Activated CD4-positive, CD25-positive, alpha-beta regulatory T cell treated with anti-CD3 and anti-CD28 coated beads, Interleukin-2, amount 50 U/mL, for 24 hours (primary cell): ENCODE measurements around the gene ZNF618.

Experiments
- ATAC-seq, 2 donors: fragments of 150-1000 bp; cut with Tn5 transposase; one replicate each; pipeline ENCODE4 v1.10.0; 2021; ENCODE audit warnings: mild to moderate bottlenecking in 1 of 2, moderate library complexity in 1 of 2

ZNF618 gene

DNA sequence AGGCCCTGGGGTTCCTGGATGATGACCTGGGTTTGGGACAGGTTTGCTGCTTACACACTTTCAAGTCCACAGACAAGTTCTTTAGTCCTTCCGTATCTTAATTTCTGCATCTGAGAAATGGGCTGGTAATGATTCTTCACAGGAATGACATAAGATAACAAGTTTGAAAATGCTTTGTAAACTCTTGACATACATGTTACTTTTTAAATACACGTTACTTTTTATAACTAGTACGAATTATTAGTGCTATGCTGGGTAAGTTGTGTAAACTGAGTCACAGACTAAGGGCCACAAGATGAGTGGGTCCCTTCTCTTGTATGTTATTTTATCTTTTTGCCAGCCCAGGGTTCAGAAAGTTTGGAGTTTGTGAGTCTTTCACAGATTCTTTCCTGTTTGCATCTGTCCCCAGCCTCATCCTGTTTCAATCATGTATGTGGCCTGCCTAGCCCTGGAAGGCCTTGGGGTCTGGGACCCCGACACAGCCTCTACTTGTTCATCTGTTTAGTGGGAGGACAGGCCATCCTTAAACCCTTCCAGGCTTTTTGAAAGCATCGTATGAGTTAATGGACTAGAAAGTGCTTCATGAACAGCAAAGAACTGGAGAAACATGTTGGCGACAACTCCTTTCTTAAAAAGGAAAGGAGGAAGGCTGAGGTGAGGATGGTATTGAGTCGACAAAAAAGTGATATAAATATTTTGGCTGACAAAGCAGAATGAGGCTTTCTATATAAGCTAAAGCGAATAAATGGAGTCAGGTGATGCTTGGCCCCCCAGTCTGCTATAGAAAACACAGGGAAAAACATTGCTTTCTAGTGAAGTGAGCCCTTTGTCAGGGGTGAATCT lies 9.3 kb downstream of the ZNF618 start:
- ATAC-seq: no peak

DNA sequence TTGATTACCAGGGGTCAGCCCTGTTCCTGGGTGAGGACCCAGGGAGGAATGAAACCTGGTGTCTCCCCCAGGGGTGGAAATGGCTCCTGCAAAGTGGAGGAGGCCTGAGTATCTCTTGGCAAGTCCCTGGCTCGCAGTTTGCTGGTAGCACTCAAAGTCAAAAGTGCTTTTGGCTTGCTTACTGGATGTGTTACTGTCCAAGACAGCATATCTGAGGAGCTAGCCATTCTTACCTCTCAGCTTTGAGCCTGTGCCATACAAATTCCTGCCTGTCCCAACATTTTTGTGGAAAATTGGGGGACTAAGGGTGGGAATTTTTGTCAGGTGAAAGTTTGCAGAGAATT lies 9.9 kb downstream of the ZNF618 start:
- no peak for ATAC-seq

DNA sequence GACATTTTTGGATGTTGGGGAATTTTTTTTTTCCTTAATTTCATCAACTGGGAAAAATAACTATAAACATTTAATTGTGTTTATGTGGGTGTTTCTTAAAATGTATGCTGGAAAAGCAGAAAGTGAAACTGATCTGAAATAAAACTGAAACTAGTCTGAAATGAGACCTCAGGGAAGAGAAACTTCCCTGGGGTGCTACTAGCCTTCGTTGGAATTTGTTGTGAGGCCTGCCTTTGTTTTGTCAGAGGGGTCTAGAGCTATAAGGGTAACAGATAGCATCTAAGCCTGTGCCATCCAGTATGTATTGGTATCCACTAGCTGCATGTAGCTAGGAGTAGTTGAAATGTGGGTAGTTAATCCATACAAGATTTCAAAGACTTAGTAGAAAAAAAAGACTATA lies 10.4 kb downstream of the ZNF618 start:
- ATAC-seq: no peak

DNA sequence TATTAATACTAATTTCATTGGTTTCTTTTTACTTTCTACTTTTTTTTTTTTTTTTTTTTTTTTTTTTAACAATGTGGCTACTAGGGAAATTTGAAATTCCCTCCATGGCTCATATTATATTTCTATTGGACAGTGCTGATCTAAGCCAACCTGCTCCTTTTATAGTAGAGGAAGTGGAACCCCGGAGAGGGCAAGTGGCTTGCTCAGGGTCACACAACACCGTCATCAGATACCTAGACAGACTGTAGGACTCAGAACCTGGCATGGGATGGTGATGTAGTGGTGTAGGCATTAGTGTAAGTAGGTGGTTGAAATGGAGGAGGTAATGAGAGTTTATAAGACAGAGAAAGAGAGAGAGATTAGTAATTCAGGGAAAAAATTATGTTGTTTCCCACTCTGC lies 10.8 kb downstream of the ZNF618 start:
- ATAC-seq: no peak

DNA sequence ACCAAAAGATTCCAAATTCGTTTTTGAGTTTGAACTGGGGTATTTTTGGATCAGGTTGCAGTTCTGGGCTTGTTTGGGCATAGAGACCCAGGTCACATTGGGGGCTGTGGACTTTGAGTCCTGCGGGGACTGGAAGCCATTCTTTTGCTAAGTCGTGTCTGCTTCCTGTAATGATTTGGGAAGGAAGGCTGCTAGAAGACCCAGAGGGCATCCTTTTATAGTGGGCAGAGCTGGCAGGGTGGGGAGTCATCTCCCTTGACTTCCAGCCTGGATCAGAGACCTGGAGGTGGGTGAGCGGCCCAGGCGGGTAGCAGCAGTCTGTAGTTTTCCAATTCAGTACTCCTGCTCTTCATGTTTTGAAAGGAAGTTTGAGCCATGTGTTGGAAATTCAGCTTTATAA lies 11.3 kb downstream of the ZNF618 start:
- ATAC-seq: no peak

DNA sequence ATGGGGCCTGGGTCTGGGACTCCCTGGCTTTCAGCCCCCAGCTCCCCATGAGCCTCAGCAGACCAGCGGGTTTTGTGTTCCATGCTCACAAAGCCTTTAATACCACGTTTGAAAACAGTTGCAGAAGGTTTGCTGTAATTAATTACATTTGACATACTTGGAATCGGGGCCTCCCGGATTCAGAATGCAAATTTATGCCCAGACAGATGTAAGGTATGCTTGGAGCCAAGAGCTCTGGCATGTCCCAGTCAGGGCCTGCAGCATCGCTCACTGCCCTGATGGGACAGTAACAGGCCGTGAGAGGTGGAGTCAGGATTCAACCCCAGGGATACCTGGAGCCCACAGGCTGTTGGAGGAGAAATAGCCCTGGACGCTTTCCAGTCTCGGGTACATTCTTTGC lies 12.2 kb downstream of the ZNF618 start:
- ATAC-seq: no peak

DNA sequence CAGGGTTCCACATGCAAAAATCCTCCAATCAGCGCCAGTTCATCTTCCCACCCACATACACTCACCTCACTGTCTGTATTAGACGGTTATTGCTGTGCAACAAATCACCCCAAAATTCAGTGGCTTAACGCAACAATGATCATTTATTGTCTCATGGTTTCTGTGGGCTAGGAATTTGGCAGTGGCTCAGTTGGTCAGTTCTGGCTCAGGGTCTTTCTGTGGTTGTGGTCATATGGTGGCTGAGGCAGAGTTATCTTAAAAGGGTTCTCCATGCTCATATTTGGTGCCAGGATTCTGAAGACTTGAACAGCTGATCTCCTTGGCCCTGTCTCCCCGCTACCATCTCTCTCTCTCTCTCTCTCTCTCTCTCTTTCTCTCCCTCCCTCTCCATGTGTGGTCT lies 12.9 kb downstream of the ZNF618 start:
- ATAC-seq: no peak

DNA sequence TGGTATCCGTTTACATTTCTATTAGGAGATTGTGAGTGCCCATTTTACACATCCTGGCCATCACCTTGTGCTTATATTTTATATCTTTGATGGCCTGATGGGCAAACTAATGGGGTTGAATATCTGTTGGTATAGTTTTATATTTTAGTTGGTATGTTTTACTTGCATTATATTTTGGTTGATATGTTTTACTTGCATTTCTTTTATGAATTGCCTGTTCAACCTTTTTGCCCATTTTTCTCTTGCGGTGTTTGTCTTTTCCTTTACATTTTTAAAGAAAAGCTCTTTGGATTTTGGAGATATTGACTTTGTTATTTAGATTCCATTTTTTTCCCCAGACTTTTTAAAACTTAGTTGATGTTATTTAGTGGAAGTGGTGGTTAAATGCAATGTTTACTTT lies 14.6 kb downstream of the ZNF618 start:
- no peak for ATAC-seq

DNA sequence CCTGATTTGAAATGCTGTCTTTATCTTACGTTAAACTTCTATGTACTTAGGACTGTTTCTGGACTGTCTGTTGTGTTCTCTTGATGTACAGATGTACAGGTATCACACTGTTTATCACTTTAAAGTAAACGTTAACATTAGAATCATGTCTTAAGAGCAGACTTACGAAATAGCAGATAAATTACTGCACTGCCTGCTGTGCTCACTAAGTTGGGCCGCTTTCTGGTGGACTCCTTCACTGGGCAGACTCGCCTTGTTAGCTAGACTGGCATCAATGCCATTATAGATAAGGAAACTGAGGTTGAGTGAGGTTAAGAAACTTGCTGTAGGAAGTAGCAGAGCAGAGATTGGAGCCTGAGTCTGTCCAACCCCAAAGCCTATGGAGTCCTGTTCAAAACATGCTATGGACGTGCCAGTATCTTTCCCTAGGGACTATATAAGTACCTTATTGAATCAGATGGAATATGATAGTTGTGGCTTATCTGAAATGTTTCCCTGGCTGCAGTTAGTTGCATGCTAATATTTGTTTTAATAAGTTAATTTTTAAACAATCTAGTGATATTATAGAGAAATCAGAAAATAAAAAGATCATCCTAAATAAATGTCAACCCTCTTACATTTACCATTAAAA lies 16.9 kb downstream of the ZNF618 start:
- ATAC-seq: no peak

DNA sequence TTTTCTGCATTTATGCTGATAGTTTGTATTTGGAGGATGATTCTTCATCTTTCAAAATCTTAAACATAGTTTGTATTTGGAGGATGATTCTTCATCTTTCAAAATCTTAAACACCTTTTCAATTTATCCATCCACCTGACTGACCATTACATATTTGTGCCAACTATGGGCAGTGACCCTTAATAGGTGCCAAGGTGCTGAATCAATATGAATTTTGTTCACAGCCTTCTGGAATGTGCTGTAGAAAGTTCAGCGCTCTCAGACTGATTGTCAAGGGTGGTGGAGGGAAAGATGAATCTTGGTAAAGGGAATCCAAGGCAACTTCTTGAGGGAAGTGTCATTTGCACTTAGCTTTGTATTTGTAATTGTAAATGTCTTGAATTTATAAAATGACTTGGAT lies 18.1 kb downstream of the ZNF618 start:
- no peak for ATAC-seq

DNA sequence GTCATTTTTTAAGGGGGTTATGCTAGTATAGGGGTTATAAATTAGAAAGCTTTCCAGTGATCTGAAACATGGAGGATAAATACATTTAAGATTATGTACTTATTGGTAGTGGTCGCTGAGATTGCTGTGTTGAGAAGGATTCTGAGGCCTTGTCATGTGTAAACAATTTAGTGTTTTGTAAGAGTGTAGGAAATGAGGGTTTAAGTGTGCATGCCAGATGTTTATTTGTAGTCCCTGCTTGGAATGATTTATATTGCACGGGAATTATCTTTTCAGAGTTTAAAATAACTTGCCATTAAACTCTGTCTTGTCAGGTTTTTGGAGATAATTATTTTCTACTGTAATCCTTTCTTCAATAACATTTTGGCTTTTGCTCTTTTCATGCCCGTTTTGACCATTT lies 19.4 kb downstream of the ZNF618 start:
- no peak for ATAC-seq

DNA sequence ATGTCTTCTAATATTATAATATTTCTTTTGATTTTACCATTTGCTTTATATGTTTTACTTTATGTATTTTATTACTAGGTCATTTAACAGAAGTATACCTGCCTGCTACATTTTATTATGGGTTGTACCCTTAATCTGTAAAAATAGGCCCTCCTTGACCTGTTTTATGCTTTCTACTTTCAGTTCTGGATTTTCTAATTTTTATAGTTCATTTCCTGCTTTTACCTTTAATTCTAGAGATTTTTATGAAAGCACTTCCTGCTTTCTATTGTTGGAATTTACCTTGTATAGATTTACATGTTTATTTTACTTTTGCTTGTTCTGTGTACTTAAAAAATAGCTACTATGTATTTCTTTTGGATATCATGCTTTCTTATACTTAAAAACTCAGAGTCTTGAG lies 20.6 kb downstream of the ZNF618 start:
- no peak for ATAC-seq

DNA sequence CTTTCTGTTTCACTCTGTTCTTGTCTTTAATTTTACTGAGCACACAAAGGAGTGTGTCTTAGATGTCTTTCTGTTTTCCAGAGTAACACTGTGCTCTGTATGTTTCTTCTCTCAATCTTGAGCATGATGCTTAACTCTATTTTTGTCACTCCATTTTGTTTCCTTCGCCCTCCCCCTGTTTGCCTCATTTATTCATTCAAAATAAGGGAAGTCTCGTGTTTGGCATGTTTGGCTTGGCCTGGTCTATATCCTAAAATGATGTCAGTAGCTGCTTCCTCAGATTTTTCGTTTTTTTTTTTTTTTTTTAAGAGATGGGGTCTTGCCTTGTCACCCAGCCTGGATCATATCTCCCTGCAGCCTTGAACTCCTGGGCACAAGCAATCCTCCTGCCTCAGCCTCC lies 22.0 kb downstream of the ZNF618 start:
- no peak for ATAC-seq

DNA sequence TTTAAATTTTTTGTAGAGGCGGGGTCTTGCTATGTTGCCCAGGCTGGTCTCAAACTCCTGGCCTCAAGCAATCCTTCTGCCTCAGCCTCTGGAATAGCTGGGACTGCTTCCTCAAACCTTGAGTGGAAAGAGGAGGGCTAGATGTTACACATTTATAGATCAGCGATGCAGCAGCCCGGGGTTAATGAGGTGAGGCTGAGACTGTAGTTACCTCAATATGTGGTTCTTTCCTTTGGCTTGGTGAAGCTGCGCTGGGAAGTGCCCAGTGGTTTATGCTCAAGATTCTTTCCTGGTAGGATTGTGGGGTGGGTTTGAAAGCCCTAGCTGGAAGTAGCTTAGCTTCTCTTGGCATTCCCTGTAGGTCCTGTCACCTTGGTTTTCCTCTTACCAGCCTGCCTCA lies 22.5 kb downstream of the ZNF618 start:
- no peak for ATAC-seq

DNA sequence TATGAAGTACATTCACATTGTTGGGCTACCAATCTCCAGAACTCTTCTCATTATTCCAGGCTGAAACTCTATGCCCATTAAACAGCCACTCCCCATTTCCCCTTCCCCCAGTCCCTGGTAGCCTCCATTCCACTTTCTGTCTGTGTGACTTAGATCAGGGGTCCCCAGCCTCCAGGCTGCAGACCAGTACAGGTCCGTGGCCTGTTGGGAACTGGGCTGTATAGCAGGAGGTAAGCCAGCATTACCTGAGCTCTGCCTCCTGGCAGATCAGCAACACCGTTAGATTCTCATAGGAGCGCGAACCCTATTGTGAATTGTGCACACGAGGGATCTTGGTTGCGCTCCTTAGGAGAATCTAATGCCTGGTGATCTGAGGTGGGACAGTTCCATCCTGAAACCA lies 23.1 kb downstream of the ZNF618 start:
- ATAC-seq: no peak

DNA sequence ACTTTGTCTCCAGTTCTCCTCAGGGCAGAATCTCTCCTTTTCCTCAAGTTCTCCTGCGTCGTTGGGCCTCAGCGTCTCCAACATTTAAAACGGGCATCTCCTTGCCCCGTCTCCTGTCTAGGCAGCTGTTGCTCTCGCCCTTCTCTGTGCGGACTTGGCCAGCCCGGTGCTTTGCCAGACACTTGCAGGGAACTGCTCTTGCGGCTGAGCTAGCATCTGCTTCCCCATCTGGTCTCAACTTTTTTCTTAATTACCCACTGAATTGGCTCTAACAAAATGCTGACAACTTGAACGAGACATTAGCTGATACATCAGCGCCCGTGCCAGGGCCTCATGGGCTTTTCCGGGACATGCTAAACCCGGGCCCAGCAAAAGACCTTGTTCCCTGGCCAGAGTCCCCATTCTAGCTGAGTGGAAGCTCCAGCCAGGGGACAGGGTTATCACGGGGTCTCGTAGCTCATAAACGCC lies 25.1 kb downstream of the ZNF618 start:
- ATAC-seq: no peak

DNA sequence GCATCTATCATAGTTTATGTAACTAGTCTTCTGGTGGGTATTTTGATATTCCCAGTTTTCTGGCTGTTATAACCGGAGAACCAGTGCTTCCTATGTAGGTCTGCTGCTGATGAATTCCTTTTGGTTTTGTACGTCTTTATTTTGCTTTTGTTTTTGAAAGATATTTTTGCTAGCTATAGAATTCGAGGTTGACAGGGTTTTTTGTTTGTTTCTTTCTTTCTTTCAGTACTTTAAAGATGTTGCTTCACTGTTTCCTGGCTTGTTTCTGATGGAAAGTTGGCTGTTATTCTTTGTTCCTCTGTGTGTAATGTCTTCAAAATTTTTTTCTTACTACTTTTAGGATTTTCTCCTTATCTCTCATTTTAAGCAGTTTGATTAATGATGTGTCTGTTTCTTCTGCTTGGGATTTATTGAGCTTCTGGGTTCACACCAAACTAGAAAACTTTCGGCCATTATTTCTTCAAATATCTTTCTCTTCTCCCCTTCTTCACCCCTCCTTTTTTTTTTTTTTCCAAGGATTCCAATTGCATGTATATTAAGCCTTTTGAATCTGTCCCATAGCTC lies 27.5 kb downstream of the ZNF618 start:
- ATAC-seq: no peak

DNA sequence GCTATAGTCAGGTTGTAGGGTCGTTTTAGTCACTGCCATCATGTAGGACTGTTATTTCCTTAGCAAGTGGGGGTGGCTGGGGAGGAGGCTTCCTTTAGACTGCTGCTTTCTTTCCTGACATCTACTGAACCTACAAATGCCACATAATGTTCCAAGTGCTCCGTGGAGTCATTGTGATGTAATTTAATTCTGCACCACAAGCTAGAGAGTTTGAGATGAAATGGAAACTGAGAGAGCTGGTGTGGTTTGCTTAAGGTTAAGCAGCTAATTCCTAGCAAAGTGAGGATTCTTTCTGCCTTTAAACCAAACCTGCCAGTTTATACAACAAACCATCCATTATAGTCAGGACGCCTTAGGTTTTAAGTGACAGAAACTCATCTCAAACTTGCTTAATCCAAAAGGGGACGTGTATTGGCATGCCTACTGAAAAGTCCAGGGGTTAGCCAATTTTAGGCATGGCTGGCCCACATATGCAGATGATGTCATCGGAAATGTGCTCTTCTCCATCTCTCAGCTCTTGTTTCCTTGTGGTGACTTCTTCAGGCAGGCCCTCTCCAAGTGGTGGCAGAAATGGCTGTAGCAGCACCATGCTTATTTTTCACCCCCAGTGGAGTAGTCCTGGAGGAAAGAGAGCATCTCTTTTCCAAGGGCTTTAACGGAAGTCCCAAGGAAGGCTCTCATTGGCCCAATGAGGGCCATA lies 30.5 kb downstream of the ZNF618 start:
- ATAC-seq: no peak

DNA sequence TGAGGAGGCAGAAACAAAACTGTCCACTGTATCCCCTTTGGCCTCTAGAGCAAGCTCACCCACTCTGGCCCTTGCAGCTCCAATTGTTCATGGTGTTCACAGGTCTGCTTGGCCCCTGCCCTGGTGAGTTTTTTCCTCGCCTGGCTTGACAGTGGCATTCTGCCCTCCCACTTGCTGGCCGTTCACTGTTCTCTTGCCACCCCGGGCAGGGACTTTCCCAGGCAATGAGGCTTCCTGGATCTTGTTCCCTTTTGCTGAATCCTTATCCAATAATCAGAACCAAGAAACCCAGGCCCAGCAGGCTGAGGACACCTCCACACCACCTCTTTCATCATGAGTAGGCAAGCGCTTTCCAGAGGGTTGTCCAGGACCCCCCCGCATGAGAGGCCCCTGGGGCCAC lies 31.2 kb downstream of the ZNF618 start:
- no peak for ATAC-seq

DNA sequence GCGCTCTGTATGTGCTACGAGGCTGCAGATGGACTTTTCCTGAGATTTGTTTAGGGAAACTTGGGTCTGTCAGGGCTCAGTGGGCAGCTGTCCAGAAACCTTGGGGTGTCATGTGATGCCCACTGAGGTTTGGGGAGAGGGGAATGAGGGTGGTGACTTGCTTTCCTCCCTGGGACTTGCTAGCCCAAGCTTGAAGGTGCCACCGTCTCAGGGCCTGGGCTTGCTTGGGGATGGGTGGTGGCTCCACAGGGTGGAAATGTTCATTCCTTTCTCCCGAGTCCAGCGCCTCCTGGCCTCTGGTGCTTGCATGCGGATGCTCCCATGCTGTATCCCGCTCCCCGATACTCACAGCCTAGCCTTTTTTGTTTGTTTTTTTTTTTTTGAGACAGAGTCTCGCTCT lies 33.3 kb downstream of the ZNF618 start:
- no peak for ATAC-seq

DNA sequence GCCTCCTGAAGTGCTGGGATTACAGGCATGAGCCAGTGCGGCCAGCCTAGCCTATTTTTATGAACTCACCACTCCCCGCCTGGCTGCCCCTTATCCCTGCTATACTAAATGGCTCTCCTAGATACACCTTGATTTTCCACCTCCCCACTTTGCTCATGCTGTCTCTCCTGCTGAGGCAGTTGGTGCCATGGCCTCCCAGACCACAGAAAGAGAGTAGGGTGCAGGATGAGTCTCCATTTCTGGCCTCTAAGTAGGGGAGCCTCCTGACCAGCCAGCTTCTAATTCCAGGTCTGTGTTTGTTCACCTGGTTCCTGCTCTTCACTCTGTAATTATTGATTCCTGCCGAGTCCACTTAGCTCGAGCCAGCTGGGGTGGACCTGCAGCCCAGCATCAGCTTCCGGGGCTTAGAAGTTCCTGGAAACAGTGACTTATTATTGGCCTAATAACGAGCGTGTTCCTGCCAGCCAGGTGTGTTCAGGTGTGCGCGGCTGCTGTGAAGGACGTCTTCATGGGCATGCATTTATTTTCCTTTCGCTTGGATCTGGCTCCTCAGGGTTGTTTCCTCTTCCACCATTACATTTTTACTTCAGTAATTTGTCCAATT lies 34.0 kb downstream of the ZNF618 start:
- ATAC-seq: no peak

DNA sequence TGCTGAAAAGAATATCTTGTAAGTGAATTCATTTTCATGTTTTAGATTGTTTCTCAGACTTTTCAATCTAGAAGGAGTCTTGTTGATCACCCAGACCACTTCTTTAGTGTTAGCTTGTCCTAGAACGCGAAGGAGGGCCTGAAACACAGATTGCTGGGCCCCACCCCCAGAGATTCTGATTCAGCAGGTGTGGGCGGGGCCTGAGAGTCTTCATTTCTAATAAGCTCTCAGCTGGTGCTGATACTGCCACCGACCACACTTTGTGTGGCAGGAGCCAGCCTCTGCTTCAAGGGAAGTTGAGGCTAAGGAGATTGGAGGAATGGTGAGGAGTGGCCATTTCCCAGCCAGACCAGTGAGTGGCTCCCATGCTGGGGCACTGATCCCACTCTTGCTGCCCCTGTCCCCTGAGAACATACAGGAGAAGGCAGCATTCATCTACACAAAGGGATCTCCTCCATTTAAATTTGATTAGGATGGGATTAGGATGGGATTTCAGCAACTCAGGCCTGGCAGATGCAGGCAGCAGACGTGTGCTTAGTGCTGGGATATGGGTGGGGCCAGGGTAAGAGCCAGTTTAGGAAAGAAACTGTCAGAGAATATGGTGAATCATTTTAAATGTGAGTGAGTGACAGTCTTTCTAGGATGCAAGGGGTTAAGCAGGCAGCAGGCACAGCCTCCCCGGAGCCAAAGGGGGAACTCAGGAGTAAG lies 35.9 kb downstream of the ZNF618 start:
- ATAC-seq: no peak

DNA sequence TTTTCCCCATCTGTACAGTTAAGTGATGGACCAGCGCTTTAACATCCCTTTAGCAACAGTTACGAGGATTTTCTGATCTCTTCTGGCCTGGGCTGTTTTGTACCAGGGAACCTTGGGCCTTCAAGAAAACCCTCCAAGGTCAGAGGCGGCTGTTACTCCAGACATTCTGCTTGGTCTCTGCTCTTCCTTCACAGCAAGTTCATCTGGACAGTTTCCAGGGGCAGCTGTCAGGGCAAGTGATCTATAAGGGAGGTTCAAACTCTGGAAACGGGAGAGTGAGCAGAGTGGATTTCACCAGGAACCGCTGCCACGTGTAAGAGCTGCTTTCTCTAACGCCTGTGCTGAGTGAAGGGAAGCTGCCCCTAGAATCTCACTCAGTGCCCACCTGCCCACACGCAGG lies 36.7 kb downstream of the ZNF618 start:
- no peak for ATAC-seq
